ENCODE data around the gene AP5Z1. TPM values are rescaled to one million over a fixed set of nuclear protein-coding genes. Genes with fewer than 3 reads are reported as not detected.

AP5Z1 gene, protein sequence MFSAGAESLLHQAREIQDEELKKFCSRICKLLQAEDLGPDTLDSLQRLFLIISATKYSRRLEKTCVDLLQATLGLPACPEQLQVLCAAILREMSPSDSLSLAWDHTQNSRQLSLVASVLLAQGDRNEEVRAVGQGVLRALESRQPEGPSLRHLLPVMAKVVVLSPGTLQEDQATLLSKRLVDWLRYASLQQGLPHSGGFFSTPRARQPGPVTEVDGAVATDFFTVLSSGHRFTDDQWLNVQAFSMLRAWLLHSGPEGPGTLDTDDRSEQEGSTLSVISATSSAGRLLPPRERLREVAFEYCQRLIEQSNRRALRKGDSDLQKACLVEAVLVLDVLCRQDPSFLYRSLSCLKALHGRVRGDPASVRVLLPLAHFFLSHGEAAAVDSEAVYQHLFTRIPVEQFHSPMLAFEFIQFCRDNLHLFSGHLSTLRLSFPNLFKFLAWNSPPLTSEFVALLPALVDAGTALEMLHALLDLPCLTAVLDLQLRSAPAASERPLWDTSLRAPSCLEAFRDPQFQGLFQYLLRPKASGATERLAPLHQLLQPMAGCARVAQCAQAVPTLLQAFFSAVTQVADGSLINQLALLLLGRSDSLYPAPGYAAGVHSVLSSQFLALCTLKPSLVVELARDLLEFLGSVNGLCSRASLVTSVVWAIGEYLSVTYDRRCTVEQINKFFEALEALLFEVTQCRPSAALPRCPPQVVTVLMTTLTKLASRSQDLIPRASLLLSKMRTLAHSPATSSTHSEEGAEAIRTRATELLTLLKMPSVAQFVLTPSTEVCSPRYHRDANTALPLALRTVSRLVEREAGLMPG
- total RNA-seq, result 19.1 TPM

DNA sequence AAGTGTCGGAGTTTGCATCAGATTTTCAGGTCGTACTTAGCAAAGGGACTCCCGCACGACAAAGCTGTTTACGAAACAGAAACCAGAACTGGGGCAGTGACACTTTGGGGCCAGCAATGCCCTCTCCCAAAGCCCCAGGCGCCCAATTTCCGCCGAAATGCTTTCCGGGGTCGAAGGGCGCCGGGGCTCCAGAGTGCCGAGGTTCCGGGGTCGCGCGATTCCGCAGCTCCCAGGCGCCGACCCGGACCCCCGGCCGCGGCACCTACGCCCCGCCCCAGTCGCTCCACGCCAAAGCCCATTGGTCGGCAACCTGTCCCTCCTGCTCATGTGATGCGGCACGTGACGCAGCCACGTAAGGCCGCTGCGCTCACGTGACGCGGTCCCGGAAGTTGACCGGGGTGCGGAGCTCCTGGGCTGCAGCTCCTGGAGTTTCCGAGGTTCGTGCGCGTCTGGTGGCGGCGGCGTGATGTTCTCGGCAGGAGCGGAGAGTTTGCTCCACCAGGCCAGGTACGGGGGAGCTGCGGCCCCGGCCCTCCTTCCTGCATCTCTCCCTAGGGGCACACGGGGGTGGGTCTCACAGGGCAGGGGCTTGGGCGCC lies at the start of gene AP5Z1:
Gene AP5Z1, plus strand, starts transcription at position 374 of the 598 bp plus-strand sequence. Its CDS starts 93 bp downstream, at position 467.
- peak; percentile 98 for DNase-seq

- peak; percentile 50 for DNase-seq
Measured at GRCh38 chr7:4725850-4726450, 49.5 kb upstream of the AP5Z1 start.

DNA sequence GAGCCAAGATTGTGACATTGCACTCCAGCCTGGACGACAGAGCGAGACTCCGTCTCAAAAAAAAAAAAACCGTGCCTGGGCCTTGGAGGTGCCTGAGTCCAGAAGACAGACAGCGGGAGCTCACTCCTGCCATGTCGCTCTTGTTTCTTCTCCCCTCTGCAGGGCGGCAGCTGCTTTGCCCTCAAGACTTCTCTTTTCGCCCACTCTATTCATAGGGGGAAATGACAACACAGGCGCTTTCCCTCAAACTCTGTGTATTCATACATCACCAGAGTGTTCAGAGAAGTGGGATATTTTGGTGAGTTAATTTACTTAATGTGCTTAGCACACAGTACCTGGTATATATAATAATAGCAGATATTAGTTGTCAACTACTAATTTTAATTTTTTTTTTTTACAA lies 48.9 kb upstream of the AP5Z1 start:
- DNase-seq, result no peak

- DNase-seq, result no peak
Measured at GRCh38 chr7:4727914-4728705, 47.3 kb upstream of the AP5Z1 start.

DNA sequence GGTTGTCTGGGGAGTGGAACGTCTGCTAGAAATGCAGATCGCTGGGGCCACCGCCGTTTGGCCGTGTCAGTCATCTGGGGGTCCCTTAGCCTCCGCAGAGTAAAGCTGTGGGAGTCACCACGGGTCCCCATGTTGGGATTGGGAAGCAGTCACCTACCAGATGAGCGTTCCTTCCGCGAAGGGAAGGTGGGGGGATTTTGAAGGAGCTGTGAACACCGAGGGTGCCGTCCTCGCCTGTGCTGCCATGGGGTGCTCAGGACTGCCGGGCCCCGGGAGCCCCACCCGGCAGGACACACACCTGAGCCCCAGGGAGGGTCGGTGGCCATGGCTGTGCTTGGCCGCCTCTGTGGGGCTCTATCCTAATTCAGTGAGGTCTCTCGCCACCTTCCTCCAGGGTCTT lies 46.2 kb upstream of the AP5Z1 start:
- DNase-seq, result no peak

DNA sequence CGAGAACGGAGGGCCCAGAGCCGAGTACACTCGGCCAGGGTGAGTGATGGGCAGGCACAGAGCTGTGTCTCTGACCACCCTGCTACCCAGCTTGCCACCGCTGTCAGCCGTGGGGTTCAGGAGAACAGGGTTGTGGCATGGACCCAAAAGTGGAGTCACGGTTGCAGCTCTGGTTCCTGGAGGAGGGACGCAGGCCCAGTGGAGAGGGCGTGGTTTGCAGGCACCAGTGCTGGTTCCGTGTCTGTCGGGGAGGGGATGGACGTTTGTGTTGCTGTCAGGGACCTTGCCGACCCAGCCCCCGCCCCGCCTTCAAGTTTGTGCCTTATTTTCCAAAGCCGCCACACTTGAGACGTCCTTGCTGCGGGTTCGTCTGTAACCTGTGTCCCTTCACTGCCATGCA lies 45.1 kb upstream of the AP5Z1 start:
- no peak for DNase-seq

DNA sequence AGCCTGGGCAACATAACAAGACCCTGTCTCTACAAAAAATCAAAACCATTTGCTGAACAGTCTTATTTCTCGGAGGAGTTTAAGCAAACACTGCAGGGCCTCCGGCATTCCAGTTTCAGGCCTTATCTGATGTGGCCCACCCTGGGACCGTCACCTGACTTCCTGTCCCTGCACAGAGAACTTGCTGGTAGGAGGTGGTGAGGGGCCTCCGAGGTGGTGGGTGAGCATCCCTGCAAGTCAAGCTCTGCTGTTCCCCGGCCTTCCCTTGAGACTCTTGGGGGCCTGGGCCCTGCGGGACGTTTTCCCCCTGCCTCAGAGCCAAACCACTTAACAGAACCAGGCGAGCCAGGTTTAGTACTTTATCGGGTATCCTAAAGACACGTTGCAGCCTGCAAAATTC lies 44.5 kb upstream of the AP5Z1 start:
- no peak for DNase-seq

- DNase-seq, result no peak
Measured at GRCh38 chr7:4731803-4732202, 43.6 kb upstream of the AP5Z1 start.

GRCh38 chr7:4733936-4734528 lies 41.4 kb upstream of the AP5Z1 start:
- DNase-seq, result no peak

GRCh38 chr7:4734587-4735345 lies 40.7 kb upstream of the AP5Z1 start:
- peak; percentile 47 for DNase-seq

GRCh38 chr7:4737300-4737699 lies 38.1 kb upstream of the AP5Z1 start:
- DNase-seq, result no peak

DNA sequence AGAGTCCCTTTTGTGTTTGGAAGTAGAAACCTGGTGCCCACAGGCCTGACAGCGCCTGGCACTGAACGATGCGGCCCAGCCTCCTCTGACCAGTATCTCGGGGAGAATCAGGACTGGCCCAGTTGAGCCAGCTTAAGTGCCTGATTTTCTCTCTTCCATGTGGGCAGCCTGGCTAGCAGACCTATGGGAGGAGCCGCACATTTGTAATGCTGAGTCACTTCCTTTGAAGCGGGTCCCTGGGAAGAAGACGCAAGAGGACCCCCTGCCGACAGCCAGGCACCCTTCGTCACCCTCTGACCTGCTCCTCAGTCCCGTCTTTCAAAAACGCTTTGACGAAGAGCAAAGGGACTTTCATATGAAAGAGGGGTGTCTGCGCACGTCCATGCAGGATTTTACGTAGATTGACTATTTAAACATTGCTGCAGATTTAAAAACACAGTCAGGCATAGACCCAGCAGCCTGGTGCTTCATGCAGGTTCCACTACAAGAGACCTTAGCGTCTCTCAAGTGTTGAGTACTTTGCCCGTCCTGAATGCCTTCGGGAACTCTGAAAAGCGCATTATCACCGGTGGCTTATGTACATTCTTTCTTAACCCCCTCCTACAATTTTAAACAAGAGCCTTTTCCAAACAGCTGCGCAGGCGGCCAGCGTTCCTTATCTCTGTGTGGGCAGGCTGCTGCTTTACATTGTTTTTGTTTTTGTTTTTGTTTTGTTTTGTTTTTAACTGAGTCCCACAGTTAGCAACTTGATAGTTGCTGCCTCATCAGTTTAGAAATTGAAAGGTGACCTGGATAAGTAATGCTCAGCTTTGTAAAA lies 36.5 kb upstream of the AP5Z1 start:
- peak; percentile 69 for DNase-seq

DNA sequence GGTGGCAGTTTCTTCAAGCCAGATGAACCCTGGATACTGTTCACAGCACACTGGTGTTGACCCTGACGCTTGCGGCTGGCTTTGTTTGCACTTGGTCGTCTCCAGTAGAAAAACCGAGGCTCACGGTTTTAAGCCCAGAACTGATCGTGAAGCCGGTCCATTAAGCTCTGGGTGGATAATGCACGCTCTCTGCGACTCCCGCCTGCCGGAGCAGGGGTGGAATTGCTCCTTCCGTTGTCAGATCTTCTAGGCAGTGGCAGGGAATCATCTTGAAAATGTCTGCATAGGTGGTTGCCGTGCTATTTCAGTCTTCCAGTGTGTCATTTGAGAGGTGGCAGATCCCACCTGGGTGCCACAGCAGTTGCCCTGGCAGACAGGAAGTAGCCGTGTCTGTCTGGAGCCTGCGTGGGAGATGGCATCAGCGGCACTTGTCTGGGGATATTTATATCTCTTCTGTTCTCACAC lies 35.9 kb upstream of the AP5Z1 start:
- DNase-seq, result peak; percentile 65

- DNase-seq, result no peak
Measured at GRCh38 chr7:4740796-4741195, 34.6 kb upstream of the AP5Z1 start.

DNA sequence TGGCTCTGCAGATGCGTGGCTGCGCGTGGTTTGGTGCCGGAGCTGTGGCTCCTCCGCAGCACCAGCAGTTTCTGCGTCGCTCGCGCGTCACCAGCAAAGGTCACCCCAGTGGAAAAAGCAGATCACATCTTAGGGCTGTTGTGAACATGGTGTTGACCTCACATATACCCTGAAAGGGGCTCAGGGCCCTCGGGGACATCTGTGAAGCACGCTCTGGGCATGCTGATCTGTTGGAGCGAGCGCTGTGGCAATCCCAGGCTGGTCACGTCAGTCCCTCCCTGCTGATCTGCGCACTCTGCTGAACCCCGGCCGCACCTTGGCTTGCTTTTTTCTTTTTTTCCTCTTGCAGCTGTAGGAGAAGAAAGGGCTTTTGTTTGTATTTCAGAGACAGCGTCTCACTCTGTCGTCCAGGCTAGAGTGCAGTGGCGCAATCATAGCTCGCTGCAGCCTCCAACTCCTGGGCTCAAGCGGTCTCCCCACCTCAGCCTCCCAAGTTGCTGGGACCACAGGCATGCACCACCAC lies 33.3 kb upstream of the AP5Z1 start:
- DNase-seq, result no peak

GRCh38 chr7:4742852-4743251 lies 32.6 kb upstream of the AP5Z1 start:
- no peak for DNase-seq

DNA sequence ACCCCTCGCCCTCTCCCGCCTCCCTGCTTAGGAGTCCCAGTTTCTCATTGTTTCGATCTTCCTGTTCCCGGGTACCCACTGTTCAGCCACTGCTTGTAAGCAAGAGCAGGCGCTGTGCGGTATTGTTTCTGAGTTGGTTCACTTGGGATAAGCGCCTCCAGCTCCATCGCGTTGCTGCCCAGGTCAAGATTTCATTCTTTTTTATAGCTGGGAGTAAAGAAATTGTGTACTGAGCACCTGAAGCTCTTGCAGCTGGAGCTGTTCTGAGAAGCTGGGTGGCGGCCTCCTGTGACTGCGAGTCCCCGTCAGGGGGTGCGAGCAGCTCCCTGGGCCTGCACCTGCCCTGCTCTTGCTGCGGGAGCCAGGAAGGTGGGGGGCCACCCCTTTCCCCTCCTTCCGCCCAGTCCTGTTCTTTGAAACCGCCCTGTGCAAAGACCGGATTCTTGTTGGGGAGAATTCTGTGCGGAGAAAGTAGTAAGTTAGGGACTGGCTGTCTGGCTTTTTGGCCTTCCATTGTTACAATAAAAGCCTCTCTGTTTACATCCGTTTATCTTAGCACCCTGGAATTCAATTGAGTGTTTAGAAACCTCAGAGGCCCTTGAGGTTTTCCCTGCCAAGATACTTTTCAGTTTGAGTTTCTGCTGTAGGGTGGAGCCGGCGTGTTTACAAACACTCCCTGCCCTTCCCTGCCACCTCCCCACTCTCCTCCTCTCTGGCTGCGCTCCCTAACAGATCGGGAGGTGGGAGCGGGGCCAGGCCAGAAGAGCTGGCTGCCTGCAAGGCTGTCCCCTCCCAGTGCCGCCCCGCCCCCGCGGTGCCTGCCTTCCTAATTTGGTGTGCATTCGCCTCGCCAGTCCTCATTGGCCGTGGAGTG lies 30.8 kb upstream of the AP5Z1 start:
- peak; percentile 99 for DNase-seq

DNA sequence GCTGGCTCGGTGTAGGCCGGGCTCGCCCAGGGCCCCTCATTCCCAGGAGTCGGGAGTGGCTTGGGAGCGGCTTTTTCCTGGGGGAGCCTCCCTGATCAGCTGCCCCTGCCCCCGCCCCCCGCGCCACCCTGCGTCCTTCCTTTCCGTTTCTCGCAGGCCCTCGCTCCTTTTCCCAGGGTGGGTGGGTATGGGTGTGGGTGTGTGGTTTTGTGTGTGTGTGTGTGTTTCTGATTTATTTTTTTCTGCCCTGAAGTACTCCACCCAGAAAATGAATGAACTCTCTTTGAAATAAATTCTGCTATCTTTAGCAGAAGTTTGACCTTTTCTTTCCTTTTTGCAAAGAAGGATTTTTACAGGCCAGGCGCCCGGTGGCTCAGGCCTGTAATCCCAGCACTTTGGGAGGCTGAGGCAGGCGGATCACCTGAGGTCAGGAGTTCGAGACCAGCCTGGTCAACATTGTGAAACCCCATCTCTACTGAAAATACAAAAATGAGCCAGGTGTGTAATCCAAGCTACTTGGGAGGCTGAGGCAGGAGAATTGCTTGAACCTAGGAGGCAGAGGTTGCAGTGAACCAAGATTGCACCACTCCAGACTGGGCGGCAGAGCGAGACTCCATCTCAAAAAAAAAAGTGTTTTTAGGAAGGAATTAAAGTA lies 30.0 kb upstream of the AP5Z1 start:
- no peak for DNase-seq
